ENCODE data around the gene YWHAQ.
"Not testable (repeated sequence)": the region's sequence is repeated elsewhere in the genome, so short reads cannot be mapped to it uniquely, and the experiment has no call there.

YWHAQ gene

DNA sequence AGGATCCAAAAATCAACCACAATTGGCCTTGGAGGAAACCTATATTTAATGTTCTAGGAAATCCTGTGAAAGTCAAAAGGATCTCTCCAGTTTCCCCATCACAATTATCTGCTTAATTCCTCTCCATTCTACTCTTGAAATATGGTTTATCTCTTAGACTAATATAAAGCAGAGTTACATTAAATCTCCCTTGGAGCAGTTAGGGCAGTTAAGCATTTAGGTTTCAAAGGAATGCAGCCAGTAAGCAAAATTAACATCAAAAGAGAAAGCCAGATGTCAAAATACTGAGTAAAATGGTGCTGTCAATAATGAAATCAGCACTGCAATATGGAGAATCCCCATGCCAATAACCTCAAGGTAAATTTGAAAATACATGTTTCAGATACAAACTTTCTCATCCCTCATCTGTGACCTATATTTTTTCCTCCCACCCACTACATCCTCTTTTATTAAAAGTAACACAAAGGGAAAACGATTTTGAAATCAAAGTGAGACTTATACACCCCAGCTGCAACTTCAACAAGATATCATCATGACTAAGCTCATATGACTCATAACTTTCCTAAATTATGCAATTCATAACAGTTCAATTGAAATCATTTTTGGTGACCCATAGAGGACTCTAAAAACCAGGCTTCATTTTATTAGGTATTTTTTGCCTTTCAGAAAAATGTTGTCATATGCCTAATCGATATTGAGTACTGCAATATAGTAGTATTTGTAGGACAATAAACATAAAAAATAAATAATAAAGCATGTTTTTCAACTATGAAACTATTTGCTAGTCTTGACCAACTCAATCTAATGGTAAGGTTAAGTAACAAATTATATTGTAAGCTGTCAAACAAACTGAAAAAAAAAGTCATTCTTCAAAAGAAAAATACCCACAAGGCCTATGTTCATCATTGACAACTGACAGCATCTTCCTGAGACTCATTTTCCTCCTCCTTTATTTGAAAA is 78.3 kb downstream of the YWHAQ start:
- peak; percentile 82 for DNase-seq (ENCODE audit: low spot score)

DNA sequence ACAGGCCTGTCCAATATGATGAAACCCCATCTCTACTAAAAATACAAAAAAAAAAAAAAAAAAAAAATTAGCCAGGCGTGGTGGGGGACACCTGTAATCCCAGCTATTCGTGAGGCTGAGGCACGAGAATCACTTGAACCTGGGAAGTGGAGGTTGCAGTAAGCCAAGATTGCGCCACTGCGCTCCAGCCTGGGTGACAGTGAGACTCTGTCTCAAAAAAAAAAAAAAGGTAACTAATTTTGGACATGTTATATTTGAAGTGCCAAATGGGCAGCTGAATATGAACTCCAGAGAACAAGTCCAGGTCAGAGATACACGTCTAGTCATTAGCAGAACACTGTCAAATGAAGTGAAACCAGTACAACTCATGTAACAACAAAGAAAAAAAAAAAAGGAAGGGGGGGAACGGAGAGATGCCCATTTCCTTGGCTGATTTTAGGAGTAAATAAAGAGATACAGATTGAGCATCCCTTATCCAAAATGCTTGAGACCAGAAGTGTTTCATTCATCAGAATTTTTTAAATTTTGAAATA is 79.9 kb downstream of the YWHAQ start:
- DNase-seq (ENCODE audit: low spot score): not testable (repeated sequence)

DNA sequence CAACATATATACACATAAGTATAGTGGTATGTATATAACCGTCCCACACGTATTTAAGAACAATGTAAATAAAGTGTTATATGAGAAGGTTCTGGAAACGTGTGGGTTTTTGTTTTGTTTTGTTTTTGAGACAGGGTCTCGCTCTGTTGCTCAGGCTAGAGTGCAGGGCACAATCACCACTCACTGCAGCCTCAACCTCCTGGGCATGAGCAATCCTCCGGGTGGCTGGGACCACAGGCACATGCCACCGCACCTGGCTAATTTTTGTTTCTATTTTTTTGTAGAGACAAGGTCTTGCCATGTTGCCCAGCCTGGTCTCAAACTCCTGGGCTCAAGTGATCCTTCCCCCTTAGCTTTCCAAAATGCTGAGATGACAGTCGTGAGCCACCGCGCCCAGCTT is 81.4 kb downstream of the YWHAQ start:
- DNase-seq (ENCODE audit: low spot score): no peak

DNA sequence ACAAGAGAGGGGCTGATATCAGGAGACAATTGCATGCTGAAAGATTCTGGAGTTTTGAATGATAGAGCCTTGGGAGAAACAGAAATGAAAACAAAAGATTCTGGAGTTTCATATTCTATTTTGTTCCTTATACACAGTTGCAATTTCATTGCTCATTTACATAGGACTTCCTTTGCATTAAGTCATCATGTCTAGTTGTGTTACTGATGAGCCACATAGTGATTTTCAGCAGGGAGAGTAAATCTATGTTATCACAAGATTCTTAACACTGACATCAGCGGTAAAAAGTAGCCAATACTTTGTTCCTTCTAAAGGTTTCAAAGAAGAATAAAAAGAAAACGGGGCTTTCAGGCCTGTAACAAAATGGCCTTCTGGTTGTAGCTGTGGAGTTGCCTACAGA is 82.3 kb downstream of the YWHAQ start:
- peak; percentile 52 for DNase-seq (ENCODE audit: low spot score)

DNA sequence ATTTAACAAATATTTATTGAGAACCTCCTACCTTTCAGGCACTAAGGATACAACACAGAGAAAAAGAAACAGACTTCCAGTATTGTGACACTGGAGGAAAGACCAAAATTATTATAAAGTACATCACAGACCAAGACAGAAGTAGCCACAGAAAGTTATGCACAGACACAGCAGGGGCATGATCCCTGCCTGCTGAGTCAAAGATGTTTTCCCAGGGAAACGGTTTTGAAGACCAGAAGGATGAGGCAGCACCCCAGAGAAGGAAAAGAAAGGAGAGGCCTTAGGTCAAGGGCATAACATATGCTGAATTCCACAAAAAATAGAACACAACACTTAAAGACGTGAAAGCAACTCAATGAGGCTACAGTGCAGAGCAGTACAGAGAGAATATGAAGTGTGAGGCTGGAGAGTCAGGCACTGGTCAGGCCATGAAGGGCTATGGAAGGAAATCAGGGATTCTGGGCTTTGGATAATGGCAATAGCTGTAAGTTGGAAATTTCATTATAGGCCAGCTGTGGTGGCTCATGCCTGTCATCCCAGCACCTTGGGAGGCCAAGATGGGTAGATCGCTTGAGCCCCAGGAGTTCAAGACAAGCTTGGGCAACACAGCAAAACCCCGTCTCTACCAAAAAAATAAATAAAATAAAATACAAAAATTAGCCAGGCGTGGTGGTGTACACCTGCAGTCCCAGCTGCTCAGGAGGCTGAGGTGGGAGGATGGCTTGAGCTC is 83.4 kb downstream of the YWHAQ start:
- DNase-seq (ENCODE audit: low spot score): no peak

DNA sequence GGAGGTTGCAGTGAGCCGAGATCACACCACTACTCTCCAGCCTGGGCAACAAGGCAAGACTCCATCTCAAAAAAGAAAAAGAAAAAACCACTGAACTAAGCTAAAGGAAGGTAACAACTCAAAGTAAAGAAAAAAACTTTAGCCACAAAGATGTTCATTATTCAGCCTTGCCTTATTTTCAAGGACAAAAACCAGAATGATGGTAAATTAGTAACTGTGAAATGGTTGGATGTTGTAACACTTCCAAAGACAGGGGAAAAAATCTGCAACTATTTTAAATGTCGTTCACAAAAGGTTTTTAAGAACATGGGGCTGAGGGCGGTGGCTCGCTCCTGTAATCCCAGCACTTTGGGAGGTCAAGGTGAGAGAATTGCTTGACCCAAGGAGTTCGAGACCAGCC is 85.3 kb downstream of the YWHAQ start:
- DNase-seq (ENCODE audit: low spot score): no peak

DNA sequence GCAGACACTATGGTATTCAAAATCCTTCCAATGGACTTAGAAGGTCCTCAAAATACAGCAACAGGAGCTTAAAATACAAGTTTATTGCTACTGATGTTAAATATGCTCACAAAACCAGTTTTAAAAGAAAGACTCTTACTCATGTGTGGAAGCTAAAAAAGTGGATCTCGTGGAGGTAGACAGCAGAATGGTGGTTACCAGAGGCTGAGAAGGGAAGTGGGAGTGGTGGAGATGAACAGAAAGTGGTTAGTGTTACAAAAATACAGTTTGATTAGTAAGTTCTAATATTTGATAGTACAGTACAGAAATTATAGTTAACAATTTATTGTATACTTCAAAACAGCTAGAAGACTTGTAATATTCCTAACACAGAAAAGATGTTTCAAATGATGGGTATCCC is 87.2 kb downstream of the YWHAQ start:
- DNase-seq (ENCODE audit: low spot score): no peak

DNA sequence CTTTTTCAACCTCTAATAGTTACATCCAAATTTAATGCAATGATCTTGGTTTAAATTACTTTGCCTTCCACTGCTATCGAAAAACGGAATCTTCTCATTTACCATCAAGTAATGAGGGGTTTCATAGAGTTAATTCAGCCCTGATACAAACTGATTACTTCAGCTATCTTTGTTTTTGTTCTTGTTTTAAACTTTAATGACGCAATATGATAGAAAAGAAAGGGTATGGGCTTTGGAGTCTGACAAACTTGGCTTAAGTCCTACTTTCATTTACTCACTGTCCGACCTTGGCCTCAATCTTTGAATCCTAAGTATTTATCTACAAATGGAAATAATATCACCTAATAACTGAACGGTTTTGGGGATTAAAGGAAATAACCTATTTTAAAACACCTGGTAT is 91.3 kb downstream of the YWHAQ start:
- no peak for DNase-seq (ENCODE audit: low spot score)

DNA sequence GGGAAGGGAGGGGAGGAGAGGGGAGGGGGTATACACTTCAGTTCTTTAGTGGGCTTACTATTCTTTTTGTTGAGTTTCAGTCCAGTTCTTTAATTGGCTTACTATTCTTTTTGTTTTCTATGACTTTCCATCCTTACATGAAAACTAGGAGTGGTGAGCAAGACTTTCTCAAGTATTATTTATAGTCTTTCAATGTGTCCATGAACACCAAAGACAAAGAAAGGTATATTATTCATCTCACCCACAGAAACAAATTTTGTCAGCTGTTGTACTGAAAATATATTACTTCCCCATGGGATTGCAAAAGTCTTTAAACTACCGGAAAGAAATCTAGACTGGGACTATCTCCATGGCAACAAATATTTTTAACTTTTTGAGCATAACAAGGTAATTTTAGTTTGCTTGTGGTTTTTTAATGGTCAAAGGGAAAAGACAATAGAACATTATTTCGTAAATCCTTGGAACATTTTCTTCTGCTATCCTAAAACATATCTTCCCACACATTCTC is 92.7 kb downstream of the YWHAQ start:
- DNase-seq (ENCODE audit: low spot score): no peak

DNA sequence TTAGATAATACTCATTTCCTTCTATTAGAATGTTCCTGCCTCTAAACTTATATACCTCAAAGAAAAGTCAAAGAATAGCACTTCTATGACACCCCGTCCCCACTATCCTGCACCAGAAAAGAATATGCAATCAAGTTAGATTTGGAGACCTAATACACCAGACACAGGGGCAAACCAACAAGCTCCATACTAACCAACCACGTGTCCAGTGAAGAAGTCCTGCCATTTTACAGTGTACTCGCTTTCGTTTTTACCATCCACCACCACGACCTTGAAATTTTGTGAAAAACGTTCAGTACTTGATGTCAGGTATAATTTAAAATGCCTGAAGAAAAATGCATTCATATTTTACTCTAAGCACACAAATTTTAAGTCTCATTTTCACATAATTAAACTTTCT is 94.3 kb downstream of the YWHAQ start:
- no peak for DNase-seq (ENCODE audit: low spot score)

DNA sequence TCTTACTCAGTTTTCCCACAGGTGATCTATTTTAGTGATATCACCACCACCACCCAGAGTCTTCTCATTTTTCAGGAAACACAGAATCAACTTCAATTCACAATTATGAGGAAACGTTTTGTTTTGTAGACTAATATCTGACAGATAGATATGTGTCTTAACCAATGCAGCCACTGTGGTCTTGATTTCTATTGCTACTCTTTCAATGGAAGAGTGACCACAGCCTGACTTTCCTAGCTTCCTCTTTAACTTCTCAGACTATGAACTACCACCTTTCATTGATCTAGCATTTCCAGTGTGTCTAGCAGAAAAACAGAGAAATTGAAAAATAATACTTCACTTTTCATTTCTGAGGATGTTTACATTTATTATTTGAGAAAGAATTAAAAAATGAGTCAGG is 95.6 kb downstream of the YWHAQ start:
- DNase-seq (ENCODE audit: low spot score): no peak

Data from activated CD4-positive, alpha-beta T cell treated with anti-CD3 and anti-CD28 coated beads, Interleukin-2, Interleukin-4, amounts not matched to agents 100 ng/mL and 50 ng/mL, durations not matched to agents 16 hours and 8 hours (primary cell).